ENCODE measurements around the gene MRGPRD.
"Not testable (repeated sequence)": the region's sequence is repeated elsewhere in the genome, so short reads cannot be mapped to it uniquely, and the experiment has no call there.

The MRGPRD gene

DNA sequence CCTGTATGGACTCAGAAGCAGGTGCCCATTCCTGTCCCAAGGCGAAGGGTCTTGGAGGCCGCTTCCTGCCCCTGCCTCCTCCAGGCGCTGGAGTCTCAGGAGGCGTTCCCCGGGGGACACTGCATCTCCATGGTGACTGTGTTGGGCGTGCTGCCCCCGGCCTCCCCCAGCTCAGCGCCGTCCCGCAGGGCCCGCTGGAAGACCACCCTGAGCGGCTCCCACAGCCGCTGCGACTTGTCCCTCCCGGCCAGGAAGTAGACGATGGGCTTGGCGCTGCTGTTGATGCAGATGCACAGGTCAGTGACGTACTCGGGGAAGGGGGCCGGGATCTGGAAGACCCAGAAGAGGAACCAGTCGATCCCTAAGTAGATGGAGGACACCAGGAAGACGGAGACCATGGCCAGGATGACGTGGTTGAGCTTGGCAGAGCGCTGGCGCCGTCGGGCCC, 24.4 kb upstream of the MRGPRD start:
- no peak for DNase-seq

DNA sequence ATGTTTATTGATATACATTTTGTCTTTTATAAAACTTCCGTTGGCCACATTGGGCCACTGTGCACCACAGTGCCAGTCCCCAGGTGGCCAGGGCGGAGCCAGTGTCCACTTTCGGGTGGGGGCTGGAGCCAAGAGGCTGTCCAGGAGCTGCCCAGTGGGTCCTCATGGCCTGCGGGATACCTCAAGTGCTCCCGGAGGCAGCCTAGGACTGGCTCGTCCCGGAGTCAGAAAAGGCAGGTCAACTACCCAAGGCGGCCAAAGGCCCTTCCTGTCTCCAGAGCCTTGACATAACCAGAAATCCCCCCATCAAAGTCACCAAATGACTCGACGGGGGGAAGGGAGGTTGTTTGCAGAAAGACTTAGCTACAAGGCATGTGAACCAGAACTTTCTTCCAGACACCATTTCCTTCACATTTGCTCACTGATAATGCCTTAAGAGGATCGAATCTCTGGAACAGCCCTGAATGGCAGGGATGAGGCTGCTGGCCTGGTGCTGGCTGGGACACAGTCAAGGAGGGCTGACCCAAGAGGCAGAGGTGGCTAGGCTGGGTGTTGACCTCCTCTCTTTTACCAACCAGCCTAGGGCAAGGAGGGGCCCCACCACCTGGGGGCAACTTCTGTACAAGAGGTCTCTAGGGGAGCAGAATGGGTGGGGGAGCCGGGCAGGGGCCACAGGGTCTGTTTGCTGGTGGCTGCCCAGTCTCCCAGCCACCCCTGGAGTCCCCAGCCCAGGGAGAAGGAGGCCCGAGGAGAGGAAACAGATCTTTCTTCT, 23.8 kb upstream of the MRGPRD start:
- no peak for DNase-seq

DNA sequence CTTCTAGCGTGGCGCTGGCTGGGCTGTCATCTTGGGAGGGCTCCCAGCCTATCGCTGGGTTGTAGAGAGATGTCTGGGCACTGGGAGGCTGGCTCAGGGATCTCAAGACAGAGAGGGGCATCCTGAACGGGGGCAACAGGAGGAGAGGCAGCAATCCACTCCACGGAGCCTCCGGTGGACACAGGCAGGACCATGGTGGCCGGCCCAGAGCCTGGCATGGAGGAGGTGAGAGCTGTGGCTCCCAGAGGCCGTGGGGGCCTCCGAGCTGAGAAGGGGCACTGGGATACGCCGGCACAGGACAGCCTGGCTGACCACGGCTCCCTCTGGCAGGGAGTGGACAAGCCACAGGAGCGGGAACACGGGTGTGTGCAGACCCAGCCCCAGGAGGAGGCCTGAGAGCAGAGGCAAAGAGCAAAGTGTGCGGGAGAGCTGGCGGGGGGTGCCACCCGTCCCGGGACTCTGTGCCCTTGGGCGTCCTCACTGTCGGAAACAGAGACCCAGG, 23.1 kb upstream of the MRGPRD start:
- no peak for DNase-seq

DNA sequence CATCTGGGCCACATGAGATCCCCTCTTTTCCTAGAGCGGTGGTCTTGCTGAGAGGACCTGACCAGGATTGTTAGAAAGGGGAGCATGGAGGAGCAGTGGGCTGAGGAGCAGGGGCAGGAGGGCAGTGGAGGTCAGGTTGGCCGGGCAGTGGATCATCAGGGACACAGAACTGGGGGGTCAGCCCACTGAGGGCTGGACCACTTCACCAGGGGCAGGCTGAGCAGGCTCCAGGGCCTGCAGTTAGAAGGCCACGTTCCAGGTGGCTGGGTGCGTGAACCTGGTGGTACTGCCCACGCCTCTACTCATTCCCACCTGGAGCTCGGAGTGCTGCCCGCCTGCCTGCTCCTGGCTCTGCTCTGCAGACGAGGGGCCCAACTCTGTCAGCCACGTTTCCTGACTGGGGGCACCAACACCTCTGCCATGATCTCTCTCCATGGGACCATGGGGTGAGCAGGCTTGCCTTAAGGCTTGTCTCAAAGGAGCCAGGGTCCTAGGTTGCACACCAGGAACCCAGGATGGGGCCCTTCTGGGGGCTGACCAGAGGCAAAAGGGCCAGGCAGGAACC, 22.6 kb upstream of the MRGPRD start:
- no peak for DNase-seq

DNA sequence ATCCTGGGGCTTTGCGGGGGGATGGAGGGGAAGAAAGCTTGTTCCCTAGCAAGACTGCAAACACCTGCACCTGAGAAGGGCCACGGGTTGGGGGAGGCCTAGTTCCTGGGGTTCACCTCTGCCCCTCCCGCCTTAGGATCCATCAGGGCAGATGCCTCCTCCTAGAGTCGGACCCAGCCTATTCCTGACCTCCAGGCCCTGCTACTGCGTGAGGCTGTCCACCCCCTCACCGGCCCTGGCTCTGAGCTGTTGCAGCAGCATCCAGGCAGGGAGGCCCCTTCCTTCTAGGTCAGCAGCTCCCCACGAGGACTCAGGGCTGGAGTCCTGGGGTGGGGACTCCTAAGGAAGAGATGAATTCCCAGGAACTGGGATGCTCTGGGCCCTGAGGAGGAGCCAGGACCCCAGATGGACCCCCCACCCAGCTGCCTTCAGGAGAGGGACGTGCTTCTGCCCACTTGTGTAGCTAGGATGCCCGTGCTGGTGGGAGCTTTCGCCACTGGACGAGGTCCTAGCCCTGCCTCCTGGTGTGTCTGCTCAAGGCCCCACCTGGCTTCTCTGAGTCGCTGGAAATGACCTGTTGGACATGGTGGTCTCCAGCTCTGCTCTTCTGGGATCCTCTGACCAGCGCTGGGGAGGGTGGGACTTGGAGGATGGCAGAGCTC, 21.9 kb upstream of the MRGPRD start:
- no peak for DNase-seq

DNA sequence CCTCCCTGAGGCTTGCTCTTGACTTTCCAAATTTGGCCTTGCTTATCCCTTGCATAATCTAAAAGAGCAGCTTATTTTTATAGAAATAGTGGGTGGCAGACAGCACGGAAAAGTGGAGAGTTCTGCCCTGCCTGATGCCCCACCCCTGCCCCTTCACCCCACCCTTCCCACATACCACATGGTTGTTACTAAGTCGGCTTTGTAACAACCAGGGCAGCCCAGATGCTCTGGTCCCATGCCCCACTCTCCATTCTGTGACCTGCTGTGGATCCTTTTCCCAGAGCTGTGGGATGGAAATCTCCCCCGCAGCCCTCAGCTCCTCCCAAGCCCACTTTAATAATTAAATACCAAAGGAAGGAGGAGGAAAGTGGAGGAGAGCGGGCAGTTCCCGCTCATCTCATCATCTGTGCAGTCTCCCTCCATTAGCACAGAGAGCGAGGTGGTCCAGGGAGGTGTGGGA, 21.4 kb upstream of the MRGPRD start:
- DNase-seq = no peak

DNA sequence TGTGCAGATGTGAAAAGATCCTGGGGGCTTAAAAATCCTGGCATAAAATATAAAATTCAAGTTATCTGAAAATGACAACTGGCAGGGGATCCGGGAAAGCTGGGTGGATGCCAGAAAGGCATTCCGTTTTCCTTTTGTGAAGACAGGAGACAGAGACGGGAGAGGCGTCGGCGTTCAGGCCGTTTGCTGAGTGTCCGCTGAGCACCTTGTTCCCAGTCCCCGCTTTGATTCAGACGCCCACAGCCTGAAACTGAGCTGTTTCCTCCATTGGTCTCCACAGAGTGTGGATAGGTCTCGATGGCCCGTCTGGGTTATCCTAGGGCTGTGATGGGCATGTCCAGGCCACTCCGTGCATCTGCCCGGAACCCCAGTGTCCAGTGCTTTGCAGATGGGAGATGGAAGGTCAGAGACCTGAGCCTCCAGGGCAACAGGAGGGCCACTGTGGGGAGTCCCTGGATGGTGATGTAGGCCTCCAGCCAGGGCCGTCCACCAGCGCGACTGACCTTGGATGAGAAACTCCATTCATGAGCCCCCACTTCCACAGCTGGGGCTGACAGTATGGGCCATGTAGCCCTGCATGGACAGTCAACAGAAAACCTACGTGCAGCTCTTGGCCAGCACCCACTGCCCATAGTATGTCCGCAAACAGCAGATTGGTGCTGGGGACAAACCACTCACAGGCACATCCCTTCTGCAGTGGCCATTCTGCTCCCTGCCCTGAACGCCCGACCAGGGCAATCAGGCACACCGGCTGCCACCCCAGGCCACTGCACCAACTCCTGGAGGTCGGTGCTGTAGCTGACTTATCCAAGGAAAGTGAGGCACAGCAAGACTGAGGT, 20.7 kb upstream of the MRGPRD start:
- DNase-seq = no peak

- DNase-seq = no peak
Measured at GRCh38 chr11:69000831-69001242, 20.1 kb upstream of the MRGPRD start.

- no peak for DNase-seq
Measured at GRCh38 chr11:69000391-69000790, 19.6 kb upstream of the MRGPRD start.

GRCh38 chr11:68999748-69000355, 19.1 kb upstream of the MRGPRD start:
- not testable (repeated sequence) for DNase-seq

- DNase-seq = no peak
Measured at GRCh38 chr11:68999093-68999747, 18.4 kb upstream of the MRGPRD start.

DNA sequence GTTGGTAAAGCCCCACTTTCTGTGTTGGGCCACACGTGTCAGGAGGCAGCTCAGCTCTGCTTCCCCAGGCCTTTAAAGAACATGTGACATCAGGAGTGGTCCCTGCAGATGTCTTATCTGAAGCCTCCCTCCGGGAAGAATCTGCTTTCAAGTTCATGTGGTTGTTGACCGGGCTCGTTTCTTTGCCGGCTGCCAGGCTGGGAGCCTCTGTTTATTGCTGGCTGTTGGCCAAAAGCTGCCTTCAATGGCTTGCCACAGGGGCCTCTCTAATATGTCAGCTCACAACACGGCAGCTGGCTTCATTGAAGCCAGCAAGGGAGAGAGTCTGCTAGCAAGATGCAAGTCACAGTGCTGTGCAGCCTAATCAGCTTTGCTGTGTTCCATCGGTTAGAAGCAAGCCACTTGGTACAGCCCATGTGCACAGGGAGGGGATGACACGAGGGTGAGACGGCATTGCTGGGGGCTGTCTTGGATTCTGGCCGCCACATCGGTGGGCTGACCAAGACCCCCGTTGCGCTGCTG, 17.7 kb upstream of the MRGPRD start:
- DNase-seq = no peak

GRCh38 chr11:68997995-68998348, 17.2 kb upstream of the MRGPRD start:
- DNase-seq = no peak

DNA sequence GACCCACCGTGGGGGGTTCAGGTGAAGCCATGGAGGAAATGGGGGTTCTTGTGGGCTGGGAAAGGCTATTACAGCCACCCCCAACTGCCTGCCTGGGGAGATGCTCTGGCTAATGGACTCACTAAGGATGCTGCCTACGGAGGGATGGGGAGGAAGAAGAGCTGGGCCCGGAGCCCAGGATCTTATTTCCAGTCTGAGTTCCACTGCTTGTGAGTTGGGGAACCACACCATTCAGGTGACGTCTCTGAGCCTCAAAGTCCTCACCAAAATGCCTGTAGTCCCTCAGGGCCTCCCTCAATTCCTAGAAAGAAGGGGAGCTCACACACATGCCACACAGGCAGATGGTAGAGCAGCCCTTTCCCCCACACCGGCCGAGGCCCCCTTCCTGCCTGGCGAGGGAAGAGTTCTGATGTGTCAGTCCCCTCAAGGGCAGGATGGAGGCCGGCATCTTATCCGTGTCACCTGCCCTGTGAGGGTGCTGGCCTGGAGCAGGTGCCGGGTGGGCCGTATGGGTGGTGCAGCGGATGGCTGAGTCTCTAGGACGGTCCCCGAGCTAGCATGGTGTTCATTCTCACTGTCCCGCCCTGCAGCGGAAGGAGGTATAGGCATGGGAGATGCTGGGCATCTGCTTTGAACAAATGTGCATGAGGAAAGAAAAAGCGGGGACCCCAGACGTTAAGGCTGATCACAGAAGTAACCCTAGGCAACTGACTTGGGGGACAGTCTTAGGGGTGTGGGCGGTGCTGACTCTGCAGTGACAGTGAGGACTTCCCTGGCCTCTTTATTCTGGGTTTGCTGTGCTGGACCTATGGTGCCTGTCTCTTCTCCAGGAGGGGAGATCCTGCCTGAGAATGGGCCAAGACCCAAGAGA, 16.6 kb upstream of the MRGPRD start:
- DNase-seq = no peak

DNA sequence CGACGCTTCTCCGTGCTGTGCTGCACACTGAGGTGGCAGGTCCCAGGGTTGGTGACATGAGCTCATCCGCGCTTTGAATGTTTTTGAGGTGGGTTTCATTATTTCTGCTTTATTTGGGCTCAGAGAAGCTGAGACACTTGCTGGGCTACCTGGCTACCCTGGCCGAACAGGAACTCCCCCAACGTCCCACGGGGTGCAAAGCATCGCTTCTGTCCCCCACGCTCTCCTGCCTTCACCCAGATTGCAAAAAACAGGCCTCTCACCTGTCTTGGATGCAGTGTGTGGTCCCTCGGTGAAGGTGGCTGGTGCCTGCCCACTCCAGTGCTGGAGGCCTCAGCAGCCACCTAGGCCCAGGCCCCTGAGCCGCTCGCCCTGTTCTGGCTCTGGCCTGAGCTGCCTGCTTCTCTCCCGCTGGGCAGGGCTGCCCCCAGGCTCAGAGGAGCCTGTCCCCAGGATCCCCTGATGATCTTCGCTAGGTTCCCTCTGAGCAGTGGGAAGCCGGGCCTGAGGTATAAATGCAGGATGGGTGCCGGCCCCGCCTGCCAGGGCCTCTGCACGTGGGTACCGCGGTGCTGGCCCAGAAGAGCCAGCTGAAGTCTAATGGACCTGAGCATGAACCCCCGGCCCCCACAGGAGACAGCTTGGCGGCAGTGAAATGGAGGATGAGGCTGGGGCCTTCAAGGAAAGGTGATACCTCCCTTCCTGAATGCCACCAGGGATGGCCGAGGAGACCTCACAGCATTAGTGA, 15.8 kb upstream of the MRGPRD start:
- DNase-seq = no peak

DNA sequence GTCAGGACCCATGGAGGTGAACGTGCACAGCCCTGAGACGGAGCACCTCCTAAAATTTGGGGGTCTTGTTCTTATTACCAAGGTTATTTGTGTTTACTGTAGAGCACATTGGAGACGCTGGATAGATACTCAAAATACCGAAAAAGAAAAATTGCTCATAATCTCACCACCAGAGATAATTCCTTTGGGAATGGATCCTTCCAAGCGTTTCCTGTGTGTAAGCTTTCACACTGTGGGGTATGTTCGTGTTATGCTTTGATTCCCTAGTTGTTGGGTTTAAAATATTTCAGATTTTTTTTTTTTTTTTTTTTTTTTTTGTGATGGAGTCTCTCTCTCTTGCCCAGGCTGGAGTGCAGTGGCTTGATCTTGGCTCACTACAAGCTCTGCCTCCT, 14.1 kb upstream of the MRGPRD start:
- DNase-seq = no peak

DNA sequence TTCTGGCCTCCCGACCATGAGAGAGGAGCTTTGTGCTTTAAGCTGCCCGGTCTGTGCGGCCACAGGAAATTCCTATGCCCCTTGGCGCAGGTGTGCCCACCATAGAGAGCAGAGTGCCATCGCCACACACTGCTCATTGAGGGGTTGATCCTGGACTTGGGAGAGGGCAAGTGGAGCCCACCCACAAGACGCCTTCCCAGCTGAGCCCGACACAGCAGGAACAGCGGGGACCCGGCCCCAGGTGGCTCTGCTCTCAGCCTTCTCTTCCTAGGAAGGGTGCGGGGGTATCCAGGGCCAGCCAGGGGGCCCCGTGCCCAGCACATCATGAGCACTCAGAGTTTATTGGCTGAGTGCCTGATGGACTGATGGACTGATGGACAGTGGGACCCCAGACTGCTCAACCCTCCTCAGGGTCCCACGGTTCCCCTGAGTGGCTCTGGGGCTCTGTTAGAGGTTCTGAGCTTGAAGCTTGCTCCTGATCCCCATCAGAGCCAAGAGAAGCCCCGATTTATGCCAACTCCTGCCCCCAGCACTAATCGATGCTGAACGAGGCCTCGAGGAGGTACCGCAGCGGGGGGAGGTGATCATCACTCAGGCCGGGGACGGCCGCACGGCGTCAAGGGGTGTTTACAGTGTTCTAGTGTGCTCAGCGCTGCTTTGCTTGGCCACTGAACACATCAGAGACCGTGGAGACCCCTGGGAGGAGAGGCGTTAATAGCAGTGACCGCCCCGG, 13.5 kb upstream of the MRGPRD start:
- no peak for DNase-seq

GRCh38 chr11:68993546-68993945, 12.8 kb upstream of the MRGPRD start:
- DNase-seq = no peak

- DNase-seq = no peak
Measured at GRCh38 chr11:68992743-68993255, 12.0 kb upstream of the MRGPRD start.

Data from activated effector memory CD4-positive, alpha-beta T cell treated with Interleukin-2 at 50 U/mL for 16 hours (primary cell).